ENCODE data around the gene TMEM256.

Gene TMEM256

GRCh38 chr17:7407485-7408251, 3.8 kb upstream of the TMEM256 start, which contains the start of gene NLGN2:
Gene NLGN2 (plus strand): TSS chr17:7407845. CDS start chr17:7408256, 411 bp downstream.
- H3K4me3 ChIP-seq (ENCODE audit: low read length): no peak within 1 kb of the TSS
- no peak for DNase-seq (ENCODE audit: low read depth)
- no peak for TF ChIP-seq CTCF (conservative IDR thresholded peaks at IDR 0.05; ENCODE audit: low read depth, low read length)

- H3K4me3 ChIP-seq (ENCODE audit: low read length): no peak overlapping the region
- no peak for TF ChIP-seq CTCF (conservative IDR thresholded peaks at IDR 0.05; ENCODE audit: low read depth, low read length)
- no peak for DNase-seq (ENCODE audit: low read depth)
These were observed 3.2 kb upstream of the TMEM256 start for GRCh38 chr17:7407082-7407481.

DNA sequence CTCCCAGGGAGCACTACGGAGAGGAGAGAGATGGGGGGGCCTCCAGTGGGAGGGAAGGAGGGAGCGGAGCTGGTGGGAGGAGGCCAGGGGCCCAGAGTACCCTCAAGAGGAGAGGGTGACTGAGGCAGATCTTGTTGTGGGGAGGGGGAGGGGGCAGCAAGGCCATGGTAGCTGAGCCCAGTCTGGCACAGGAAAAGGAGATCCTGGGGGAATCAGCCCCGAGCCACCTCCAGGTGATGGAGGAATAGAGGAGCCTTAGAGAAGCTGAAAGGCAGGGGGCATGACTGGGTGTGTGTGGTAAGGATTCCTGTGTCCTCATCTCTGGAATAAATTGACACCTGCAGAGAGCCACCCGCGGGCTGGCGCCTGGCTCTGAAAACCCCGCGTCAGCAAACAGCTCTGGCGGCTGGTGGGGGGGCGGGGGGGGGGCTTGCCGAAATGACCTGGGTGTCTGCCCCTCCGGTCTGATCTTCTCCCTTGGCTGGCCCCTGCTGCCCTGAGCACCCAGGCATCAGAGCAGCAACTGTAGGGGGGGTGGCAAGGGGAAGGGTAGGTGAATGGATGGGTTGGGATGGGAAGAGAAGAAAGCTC, 2.4 kb upstream of the TMEM256 start:
- no peak for DNase-seq (ENCODE audit: low read depth)
- no peak for TF ChIP-seq CTCF (conservative IDR thresholded peaks at IDR 0.05; ENCODE audit: low read depth, low read length)
- no peak overlapping the region for H3K4me3 ChIP-seq (ENCODE audit: low read length)

GRCh38 chr17:7405350-7406234, 1.7 kb upstream of the TMEM256 start:
- DNase-seq (ENCODE audit: low read depth): no peak
- TF ChIP-seq CTCF (conservative IDR thresholded peaks at IDR 0.05; ENCODE audit: low read depth, low read length): no peak
- H3K4me3 ChIP-seq (ENCODE audit: low read length): peak overlapping the region; percentile 49

GRCh38 chr17:7404737-7405349, 946 bp upstream of the TMEM256 start:
- peak overlapping the region; percentile 49 for H3K4me3 ChIP-seq (ENCODE audit: low read length)
- DNase-seq (ENCODE audit: low read depth): no peak
- no peak for TF ChIP-seq CTCF (conservative IDR thresholded peaks at IDR 0.05; ENCODE audit: low read depth, low read length)

DNA sequence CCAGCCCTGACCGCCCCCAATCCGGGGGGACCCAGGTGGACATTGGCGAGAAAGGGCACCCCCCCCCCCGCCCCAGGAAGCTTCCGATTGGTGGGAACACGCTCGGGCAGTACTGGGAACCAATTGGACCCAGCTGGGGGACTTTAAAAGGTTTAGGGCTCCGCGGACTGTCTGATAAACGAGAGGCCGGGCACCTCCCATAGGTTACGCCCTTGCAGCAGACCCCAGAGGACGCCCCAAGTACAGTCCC, 245 bp downstream of the TMEM256 start:
- DNase-seq (ENCODE audit: low read depth): no peak
- TF ChIP-seq CTCF (conservative IDR thresholded peaks at IDR 0.05; ENCODE audit: low read depth, low read length): no peak

More for the DNA sequence above, 245 bp downstream of the TMEM256 start:
- H3K4me3 ChIP-seq (ENCODE audit: low read length): peak overlapping the region; percentile 77

Data from retinal pigment epithelial cell (primary cell).